Measurements from ENCODE around the gene NATD1.
"Not testable (repeated sequence)": the region's sequence is repeated elsewhere in the genome, so short reads cannot be mapped to it uniquely, and the experiment has no call there.

The NATD1 gene

GRCh38 chr17:21247552-21248258 is 5.5 kb downstream of the NATD1 start:
- DNase-seq (ENCODE audit: low read depth), result no peak

- no peak for DNase-seq (ENCODE audit: low read depth)
Measured at GRCh38 chr17:21246698-21247097, 6.5 kb downstream of the NATD1 start.

- no peak for DNase-seq (ENCODE audit: low read depth)
Measured at GRCh38 chr17:21245639-21246084, 7.5 kb downstream of the NATD1 start.

GRCh38 chr17:21243516-21244303 is 9.5 kb downstream of the NATD1 start:
- no peak for DNase-seq (ENCODE audit: low read depth)

GRCh38 chr17:21242780-21243515 is 10.3 kb downstream of the NATD1 start:
- DNase-seq (ENCODE audit: low read depth), result no peak

- no peak for DNase-seq (ENCODE audit: low read depth)
Measured at GRCh38 chr17:21242026-21242697, 11.0 kb downstream of the NATD1 start.

- no peak for DNase-seq (ENCODE audit: low read depth)
Measured at GRCh38 chr17:21241564-21241963, 11.6 kb downstream of the NATD1 start.

- DNase-seq (ENCODE audit: low read depth), result no peak
Measured at GRCh38 chr17:21240369-21241055, 12.7 kb downstream of the NATD1 start.

GRCh38 chr17:21239680-21240368 is 13.4 kb downstream of the NATD1 start:
- DNase-seq (ENCODE audit: low read depth), result no peak

- no peak for DNase-seq (ENCODE audit: low read depth)
Measured at GRCh38 chr17:21235921-21236320, 17.3 kb downstream of the NATD1 start.

- DNase-seq (ENCODE audit: low read depth), result no peak
Measured at GRCh38 chr17:21233581-21234347, 19.4 kb downstream of the NATD1 start.

GRCh38 chr17:21232033-21232749 is 21.0 kb downstream of the NATD1 start:
- DNase-seq (ENCODE audit: low read depth), result no peak

- DNase-seq (ENCODE audit: low read depth), result no peak
Measured at GRCh38 chr17:21231533-21231932, 21.7 kb downstream of the NATD1 start.

- DNase-seq (ENCODE audit: low read depth), result no peak
Measured at GRCh38 chr17:21228845-21229244, 24.4 kb downstream of the NATD1 start.

GRCh38 chr17:21228111-21228510 is 25.1 kb downstream of the NATD1 start:
- DNase-seq (ENCODE audit: low read depth), result no peak

GRCh38 chr17:21227277-21227676 is 25.9 kb downstream of the NATD1 start:
- not testable (repeated sequence) for DNase-seq (ENCODE audit: low read depth)

- no peak for DNase-seq (ENCODE audit: low read depth)
Measured at GRCh38 chr17:21223086-21223485, 30.1 kb downstream of the NATD1 start.

- DNase-seq (ENCODE audit: low read depth), result no peak
Measured at GRCh38 chr17:21218831-21219380, 34.3 kb downstream of the NATD1 start.

GRCh38 chr17:21218101-21218500 is 35.1 kb downstream of the NATD1 start:
- no peak for DNase-seq (ENCODE audit: low read depth)
